ENCODE measurements around the gene FGD6.
"Not testable (repeated sequence)": the region's sequence is repeated elsewhere in the genome, so short reads cannot be mapped to it uniquely, and the experiment has no call there.

GRCh38 chr12:95095866-95096265 lies 121.4 kb downstream of the FGD6 start:
- TF ChIP-seq, protein P1, sequence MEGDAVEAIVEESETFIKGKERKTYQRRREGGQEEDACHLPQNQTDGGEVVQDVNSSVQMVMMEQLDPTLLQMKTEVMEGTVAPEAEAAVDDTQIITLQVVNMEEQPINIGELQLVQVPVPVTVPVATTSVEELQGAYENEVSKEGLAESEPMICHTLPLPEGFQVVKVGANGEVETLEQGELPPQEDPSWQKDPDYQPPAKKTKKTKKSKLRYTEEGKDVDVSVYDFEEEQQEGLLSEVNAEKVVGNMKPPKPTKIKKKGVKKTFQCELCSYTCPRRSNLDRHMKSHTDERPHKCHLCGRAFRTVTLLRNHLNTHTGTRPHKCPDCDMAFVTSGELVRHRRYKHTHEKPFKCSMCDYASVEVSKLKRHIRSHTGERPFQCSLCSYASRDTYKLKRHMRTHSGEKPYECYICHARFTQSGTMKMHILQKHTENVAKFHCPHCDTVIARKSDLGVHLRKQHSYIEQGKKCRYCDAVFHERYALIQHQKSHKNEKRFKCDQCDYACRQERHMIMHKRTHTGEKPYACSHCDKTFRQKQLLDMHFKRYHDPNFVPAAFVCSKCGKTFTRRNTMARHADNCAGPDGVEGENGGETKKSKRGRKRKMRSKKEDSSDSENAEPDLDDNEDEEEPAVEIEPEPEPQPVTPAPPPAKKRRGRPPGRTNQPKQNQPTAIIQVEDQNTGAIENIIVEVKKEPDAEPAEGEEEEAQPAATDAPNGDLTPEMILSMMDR (conservative IDR thresholded peaks at IDR 0.05; ENCODE audit: low read depth, low read length): not testable (repeated sequence)
- not testable (repeated sequence) for TF ChIP-seq EZH2 (IDR thresholded peaks at IDR 0.05; ENCODE audit: low read length, unreplicated experiment); EZH2phosphoT487 (IDR thresholded peaks at IDR 0.05; ENCODE audit: borderline replicate concordance, low read length)
